HFFc6 (cell line): ENCODE data around the gene GLRA3. TPM values are rescaled to one million over a fixed set of nuclear protein-coding genes. Genes with fewer than 3 reads are reported as not detected.
A peak's percentile ranks its signal among the peaks of the same experiment; 100 is the strongest.
"Not testable (repeated sequence)": the region's sequence is repeated elsewhere in the genome, so short reads cannot be mapped to it uniquely, and the experiment has no call there.

Source experiments
- DNase-seq: peaks from one replicate; pipeline ENCODE4 v3.0.0-alpha.2; 2018
- H3K27ac Mint-ChIP-seq: 2 replicates; pipeline ENCODE4 v1.8.0; 2020; ENCODE audit warnings: mild to moderate bottlenecking, mixed read lengths
- H3K27me3 Mint-ChIP-seq: 2 replicates; pipeline ENCODE4 v1.8.0; 2021; ENCODE audit warnings: mild to moderate bottlenecking, moderate library complexity, mixed read lengths; ENCODE audit not compliant: insufficient read depth
- H3K36me3 Mint-ChIP-seq: 2 replicates; pipeline ENCODE4 v1.8.0; 2021; ENCODE audit warnings: low read depth, mixed read lengths
- H3K4me1 Mint-ChIP-seq: 2 replicates; pipeline ENCODE4 v1.8.0; 2020; ENCODE audit warnings: low read depth, mixed read lengths
- H3K4me3 Mint-ChIP-seq: 2 replicates; pipeline ENCODE4 v1.8.0; 2020; ENCODE audit warnings: mild to moderate bottlenecking, moderate library complexity, mixed read lengths
- H3K9me3 Mint-ChIP-seq: 2 replicates; pipeline ENCODE4 v1.8.0; 2020; ENCODE audit warnings: mild to moderate bottlenecking, mixed read lengths
- CTCF ChIP-seq: fragments of 200-600 bp; sonication (generic); IDR thresholded peaks from 2 replicates; pipeline ENCODE4 v1.5.0; 2021; ENCODE audit warnings: antibody characterized with exemption, mild to moderate bottlenecking
- total RNA-seq, 6 experiments: library from RNA; stranded (reverse); fragmentation: NEBNext Ultra II Directional; extraction: Animal tissue kit (Norgen Biotek cat#: 25700); gene quantifications; 2 replicates in 1 of 6; 3 replicates in 5 of 6; pipeline ENCODE4 v1.2.3, GENCODE V29; 2021

The GLRA3 gene
- total RNA-seq, 6 experiments from 2014 or later = not detected

GRCh38 chr4:174640146-174640545 is 188.9 kb downstream of the GLRA3 start:
- H3K4me3 Mint-ChIP-seq = no peak overlapping the region
- H3K4me1 Mint-ChIP-seq = no peaks in the 10 kb centered on the region
- H3K27me3 Mint-ChIP-seq = no peaks in the 10 kb centered on the region
- no peaks in the 10 kb centered on the region for H3K36me3 Mint-ChIP-seq
- H3K27ac Mint-ChIP-seq = no peak overlapping the region
- no peak for TF ChIP-seq CTCF
- peaks cover 6% of the 10 kb centered on the region for H3K9me3 Mint-ChIP-seq
- DNase-seq = no peak

DNA sequence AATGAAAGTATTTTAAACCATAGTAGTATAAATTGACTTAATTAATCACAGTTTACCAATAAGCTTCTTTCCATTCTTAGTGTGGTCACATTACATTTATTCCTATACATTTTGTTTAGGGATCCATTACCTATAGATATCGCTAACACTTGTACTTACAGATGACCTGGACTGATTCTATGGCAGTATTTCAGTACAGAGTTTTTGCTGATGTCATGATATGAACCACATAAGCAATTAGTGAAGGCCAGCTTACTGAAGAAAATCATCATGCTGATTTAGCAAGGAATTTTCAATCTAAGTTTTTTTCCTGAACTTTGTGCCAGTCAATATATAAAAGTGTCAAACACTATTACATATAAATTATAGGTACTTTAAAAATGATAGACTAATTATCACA is 193.3 kb downstream of the GLRA3 start:
- no peak overlapping the region for H3K27ac Mint-ChIP-seq
- H3K4me3 Mint-ChIP-seq = no peak overlapping the region
- H3K36me3 Mint-ChIP-seq = no peaks in the 10 kb centered on the region
- H3K27me3 Mint-ChIP-seq = no peaks in the 10 kb centered on the region
- TF ChIP-seq CTCF = no peak
- H3K9me3 Mint-ChIP-seq = peaks cover 8% of the 10 kb centered on the region; the same call in 1 of the 2 replicates
- DNase-seq = no peak
- H3K4me1 Mint-ChIP-seq = no peaks in the 10 kb centered on the region

DNA sequence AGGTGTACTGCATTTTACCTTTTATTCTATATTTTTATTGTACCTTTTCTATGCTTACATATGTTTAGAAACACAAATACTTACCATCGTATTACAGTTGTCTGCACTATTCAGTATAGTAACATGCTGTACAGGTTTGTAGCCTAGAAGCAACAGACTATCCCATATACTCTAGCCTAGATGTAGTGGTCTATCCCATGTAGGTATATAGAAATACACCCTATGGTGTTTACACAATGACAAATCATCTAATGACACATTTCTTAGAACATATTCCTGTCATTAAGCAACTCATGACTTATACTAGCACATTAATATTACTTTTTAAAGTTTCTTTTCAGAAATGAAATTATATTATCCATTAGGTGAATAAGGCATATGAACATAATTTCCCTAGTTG is 195.6 kb downstream of the GLRA3 start:
- TF ChIP-seq CTCF = no peak
- Mint-ChIP-seq H3K9me3 (peaks cover 8% of the 10 kb centered on the region; the same call in 1 of the 2 replicates), H3K4me3 (no peak overlapping the region), H3K27ac (no peak overlapping the region), H3K4me1 (no peaks in the 10 kb centered on the region), H3K36me3 (no peaks in the 10 kb centered on the region), H3K27me3 (no peaks in the 10 kb centered on the region)
- DNase-seq = no peak

DNA sequence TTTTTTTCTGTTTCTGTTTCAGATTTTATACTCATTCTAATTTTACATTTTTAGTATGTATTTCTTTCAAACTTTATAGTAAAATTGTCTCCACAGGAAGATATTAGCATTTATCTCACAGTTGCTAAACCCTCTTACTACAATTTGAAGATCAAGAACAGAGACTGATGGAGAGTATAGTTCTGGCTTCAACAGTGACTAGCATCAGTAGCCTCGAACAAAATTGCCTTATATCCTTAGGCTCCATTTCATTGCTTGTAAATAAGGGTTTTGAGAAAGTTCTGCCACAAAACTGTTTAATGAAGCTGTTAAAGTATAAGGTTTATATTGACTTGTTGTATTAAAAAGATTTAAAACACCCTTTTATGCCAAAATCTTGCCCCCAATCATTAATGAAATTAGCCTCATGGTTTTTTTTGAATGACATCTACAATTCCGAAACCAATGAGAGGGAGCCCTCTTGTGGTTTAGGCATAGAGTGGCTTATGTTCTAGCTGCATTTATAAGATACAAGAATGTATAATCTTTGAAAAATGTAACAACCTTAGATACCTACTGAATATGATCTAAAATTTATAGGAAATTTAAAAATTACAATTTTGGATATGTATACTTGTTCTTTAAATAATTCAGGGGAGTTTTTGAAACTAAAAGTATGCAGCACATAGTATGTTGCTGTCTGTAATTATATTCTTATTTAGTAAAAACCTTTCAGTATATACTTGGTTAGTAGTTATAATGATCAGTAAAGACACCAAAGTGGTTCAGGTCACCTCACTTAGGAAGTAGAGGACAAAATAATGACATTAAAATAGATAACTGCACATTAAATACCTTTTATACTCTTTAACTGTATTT is 196.9 kb downstream of the GLRA3 start:
- peak; percentile 73 for TF ChIP-seq CTCF
- H3K4me1 Mint-ChIP-seq = no peaks in the 10 kb centered on the region
- no peak for DNase-seq
- H3K9me3 Mint-ChIP-seq = peaks cover 8% of the 10 kb centered on the region; the same call in 1 of the 2 replicates
- H3K27me3 Mint-ChIP-seq = no peaks in the 10 kb centered on the region
- no peak overlapping the region for H3K27ac Mint-ChIP-seq
- H3K4me3 Mint-ChIP-seq = no peak overlapping the region
- no peaks in the 10 kb centered on the region for H3K36me3 Mint-ChIP-seq

DNA sequence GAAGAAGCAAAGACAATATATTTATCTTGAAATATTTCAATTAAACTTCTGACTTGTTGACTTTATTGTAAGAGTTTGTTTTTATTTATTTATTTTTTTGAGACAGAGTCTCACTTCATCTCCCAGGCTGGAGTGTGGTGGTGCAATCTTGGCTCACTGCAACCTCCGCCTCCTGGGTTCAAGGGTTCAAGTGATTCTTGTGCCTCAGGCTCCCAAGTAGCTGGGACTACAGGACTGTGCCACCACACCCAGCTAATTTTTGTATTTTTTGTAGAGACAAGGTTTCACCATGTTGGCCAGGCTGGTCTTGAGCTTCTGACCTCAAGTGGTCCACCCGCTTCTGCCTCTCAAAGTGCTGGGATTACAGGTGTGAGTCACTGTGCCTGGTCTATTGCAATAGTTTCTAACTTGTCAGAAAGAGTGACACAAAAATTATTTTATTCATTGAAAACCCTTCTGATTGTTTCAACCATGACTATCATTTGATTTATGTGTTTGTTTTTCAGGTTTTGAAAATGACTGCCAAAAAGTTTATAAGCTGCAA is 199.1 kb downstream of the GLRA3 start:
- H3K9me3 Mint-ChIP-seq, DNase-seq, H3K27me3 Mint-ChIP-seq, H3K27ac Mint-ChIP-seq, H3K4me1 Mint-ChIP-seq, H3K4me3 Mint-ChIP-seq, H3K36me3 Mint-ChIP-seq: not testable (repeated sequence)

DNA sequence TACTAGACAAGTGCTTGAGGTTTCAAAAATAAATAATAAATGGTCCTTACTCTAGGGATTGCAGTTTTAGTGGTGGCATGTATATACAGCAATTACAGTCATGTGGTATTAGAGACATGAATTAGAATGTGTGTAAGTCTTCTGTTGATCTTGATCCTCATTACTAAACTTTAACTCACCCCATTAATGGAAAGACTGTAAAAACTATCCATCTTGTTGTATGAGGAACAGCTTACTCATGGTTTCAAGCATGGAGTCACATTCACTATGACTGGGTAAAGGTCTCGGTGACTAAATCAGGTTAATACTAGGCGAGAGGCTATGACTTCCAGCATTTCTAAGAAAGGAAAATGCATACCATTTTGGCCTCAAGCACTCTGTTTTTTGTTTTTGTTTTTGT is 199.8 kb downstream of the GLRA3 start:
- Mint-ChIP-seq H3K9me3 (no peaks in the 10 kb centered on the region), H3K4me1 (no peaks in the 10 kb centered on the region), H3K27me3 (no peaks in the 10 kb centered on the region), H3K4me3 (no peak overlapping the region), H3K27ac (no peak overlapping the region), H3K36me3 (no peaks in the 10 kb centered on the region)
- no peak for TF ChIP-seq CTCF
- DNase-seq = no peak
